Lower leg skin (tissue), 4 donors: ENCODE measurements around the gene MPP4. TPM values are rescaled to one million over a fixed set of nuclear protein-coding genes. Genes with fewer than 3 reads are reported as not detected.

ENCODE experiments used
- DNase-seq, 2 donors: peaks; one replicate each; pipeline ENCODE4 v3.0.0-alpha.2; 2019; ENCODE audit warnings: low spot score in 2 of 2
- H3K4me3 ChIP-seq: fragments of 200-600 bp; sonication (generic); 2 replicates; pipeline ENCODE4 v1.5.1; 2017; ENCODE audit warnings: mild to moderate bottlenecking, low read depth; ENCODE audit not compliant: poor library complexity, severe bottlenecking
- CTCF ChIP-seq, 3 donors: fragments of 450-650 bp; IDR thresholded peaks; one replicate each; pipeline ENCODE4 v1.5.1; 2016; ENCODE audit warnings: antibody characterized with exemption in 3 of 3, mild to moderate bottlenecking in 3 of 3, moderate library complexity in 2 of 3
- POLR2A ChIP-seq, 2 donors: fragments of 450-650 bp; IDR thresholded peaks; one replicate each; pipeline ENCODE4 v1.6.1; 2016 to 2017; ENCODE audit warnings: antibody characterized with exemption in 2 of 2, mild to moderate bottlenecking in 1 of 2, moderate library complexity in 1 of 2
- WGBS, 2 donors: methylation state at CpG; one replicate each; pipeline ENCODE4 v1.1.5; 2018; 5-methylcytosine and 5-hydroxymethylcytosine counted together
- intact Hi-C: fragments of 100-400 bp; cut with DNase I; formaldehyde crosslinking; loops from one replicate; pipeline ENCODE4 v1.15.0; 2023; ENCODE audit warnings: low total_unique reads
- total RNA-seq, 4 donors: library from RNA; depleted of rRNA; stranded (reverse); fragments of >200 nt; gene quantifications; one replicate each; pipeline ENCODE4 v1.1.0, GENCODE V29; 2016

MPP4 gene
- total RNA-seq, 4 donors from 2014 or later, result 0.58 TPM; not detected in 3

GRCh38 chr2:201707142-201707541, 8.7 kb upstream of the MPP4 start:
- DNase-seq, result no peak
- TF ChIP-seq POLR2A (IDR thresholded peaks at IDR 0.05) (no peak), CTCF (IDR thresholded peaks at IDR 0.05) (no peak)
- WGBS, 2 donors, result 100% methylated on average over 1 of the region's 1 CpG
- H3K4me3 ChIP-seq, result no peak overlapping the region
- intact Hi-C loops, result no loop called here

GRCh38 chr2:201704536-201704935, 6.1 kb upstream of the MPP4 start:
- DNase-seq, result no peak
- WGBS, 2 donors, result 85 to 88% methylated on average over 5 of the region's 5 CpGs
- intact Hi-C loops, result no loop called here
- no peak overlapping the region for H3K4me3 ChIP-seq
- TF ChIP-seq POLR2A (IDR thresholded peaks at IDR 0.05) (no peak), CTCF (IDR thresholded peaks at IDR 0.05) (no peak)

GRCh38 chr2:201701646-201702045, 3.2 kb upstream of the MPP4 start:
- no peak for DNase-seq
- 96 to 98% methylated on average over 1 of the region's 1 CpG for WGBS, 2 donors
- no peak overlapping the region for H3K4me3 ChIP-seq
- intact Hi-C loops, result no loop called here
- TF ChIP-seq POLR2A (IDR thresholded peaks at IDR 0.05), result no peak
- TF ChIP-seq CTCF (IDR thresholded peaks at IDR 0.05), result no peak

- no peak for TF ChIP-seq CTCF (IDR thresholded peaks at IDR 0.05)
- no peak for TF ChIP-seq POLR2A (IDR thresholded peaks at IDR 0.05)
- H3K4me3 ChIP-seq, result no peak overlapping the region
- DNase-seq, result no peak
- intact Hi-C loops, result no loop called here
- WGBS, 2 donors, result 88 to 95% methylated on average over 1 of the region's 1 CpG
Measured at GRCh38 chr2:201699416-201699815, 972 bp upstream of the MPP4 start.

- intact Hi-C loops, result no loop called here
- WGBS, 2 donors, result 36 to 46% methylated on average over 2 of the region's 2 CpGs
- DNase-seq, result no peak
- H3K4me3 ChIP-seq, result no peak overlapping the region
- TF ChIP-seq POLR2A (IDR thresholded peaks at IDR 0.05) (no peak), CTCF (IDR thresholded peaks at IDR 0.05) (no peak)
Measured at GRCh38 chr2:201697899-201698298, 545 bp downstream of the MPP4 start.

GRCh38 chr2:201696151-201696659, 2.2 kb downstream of the MPP4 start:
- TF ChIP-seq POLR2A (IDR thresholded peaks at IDR 0.05), result no peak
- no peak for TF ChIP-seq CTCF (IDR thresholded peaks at IDR 0.05)
- DNase-seq, result no peak
- H3K4me3 ChIP-seq, result no peak overlapping the region
- 47 to 58% methylated on average over 6 of the region's 6 CpGs for WGBS, 2 donors
- intact Hi-C loops, result no loop called here
